ENCODE data around the gene ZNF444. TPM values are rescaled to one million over a fixed set of nuclear protein-coding genes. Genes with fewer than 3 reads are reported as not detected.
"Not testable (repeated sequence)": the region's sequence is repeated elsewhere in the genome, so short reads cannot be mapped to it uniquely, and the experiment has no call there.

ZNF444 gene
- total RNA-seq, 2 experiments from 2014 or later: 28.6 to 33.7 TPM

- no peak for DNase-seq
- Mint-ChIP-seq H3K9me3 (no peaks in the 10 kb centered on the region), H3K27me3 (no peaks in the 10 kb centered on the region), H3K4me1 (peaks cover 25% of the 10 kb centered on the region), H3K36me3 (peaks cover 14% of the 10 kb centered on the region), H3K27ac (no peak overlapping the region), H3K4me3 (no peak overlapping the region)
Observed at GRCh38 chr19:56103027-56103614, 38.0 kb upstream of the ZNF444 start.

GRCh38 chr19:56104423-56104822 lies 36.7 kb upstream of the ZNF444 start:
- no peak overlapping the region for H3K4me3 Mint-ChIP-seq
- no peak overlapping the region for H3K27ac Mint-ChIP-seq
- no peak for DNase-seq
- peaks cover 17% of the 10 kb centered on the region for H3K36me3 Mint-ChIP-seq
- no peaks in the 10 kb centered on the region for H3K27me3 Mint-ChIP-seq
- H3K4me1 Mint-ChIP-seq: peaks cover 29% of the 10 kb centered on the region
- H3K9me3 Mint-ChIP-seq: no peaks in the 10 kb centered on the region

- Mint-ChIP-seq H3K9me3 (no peaks in the 10 kb centered on the region), H3K4me1 (peaks cover 30% of the 10 kb centered on the region), H3K36me3 (peaks cover 17% of the 10 kb centered on the region), H3K27ac (peak overlapping the region; percentile 25), H3K4me3 (no peak overlapping the region), H3K27me3 (no peaks in the 10 kb centered on the region)
- DNase-seq: peak; percentile 48
Observed at GRCh38 chr19:56105090-56105701, 35.9 kb upstream of the ZNF444 start.

GRCh38 chr19:56105831-56106396 lies 35.2 kb upstream of the ZNF444 start:
- Mint-ChIP-seq H3K27ac (peak overlapping the region; percentile 71), H3K36me3 (peaks cover 17% of the 10 kb centered on the region), H3K4me3 (peak overlapping the region; percentile 34), H3K4me1 (peaks cover 35% of the 10 kb centered on the region)
- H3K9me3 Mint-ChIP-seq, H3K27me3 Mint-ChIP-seq, DNase-seq: not testable (repeated sequence)

- Mint-ChIP-seq H3K36me3 (peaks cover 14% of the 10 kb centered on the region), H3K4me1 (peaks cover 38% of the 10 kb centered on the region), H3K9me3 (no peaks in the 10 kb centered on the region), H3K4me3 (no peak overlapping the region), H3K27ac (peak overlapping the region; percentile 71), H3K27me3 (no peaks in the 10 kb centered on the region)
- DNase-seq: no peak
Observed at GRCh38 chr19:56106397-56106849, 34.7 kb upstream of the ZNF444 start.

- Mint-ChIP-seq H3K4me1 (peaks cover 41% of the 10 kb centered on the region), H3K36me3 (peaks cover 11% of the 10 kb centered on the region), H3K27ac (no peak overlapping the region)
Observed at GRCh38 chr19:56106993-56107392, 34.1 kb upstream of the ZNF444 start.

GRCh38 chr19:56107626-56108351 lies 33.3 kb upstream of the ZNF444 start:
- H3K4me1 Mint-ChIP-seq: peaks cover 47% of the 10 kb centered on the region
- no peak overlapping the region for H3K27ac Mint-ChIP-seq
- H3K36me3 Mint-ChIP-seq: peaks cover 11% of the 10 kb centered on the region
- H3K4me3 Mint-ChIP-seq: no peak overlapping the region
- no peaks in the 10 kb centered on the region for H3K27me3 Mint-ChIP-seq
- no peaks in the 10 kb centered on the region for H3K9me3 Mint-ChIP-seq
- no peak for DNase-seq

More at GRCh38 chr19:56106993-56107392, 34.1 kb upstream of the ZNF444 start:
- no peaks in the 10 kb centered on the region for H3K27me3 Mint-ChIP-seq
- H3K4me3 Mint-ChIP-seq: no peak overlapping the region
- H3K9me3 Mint-ChIP-seq: no peaks in the 10 kb centered on the region
- no peak for DNase-seq

GRCh38 chr19:56108447-56109195 lies 32.5 kb upstream of the ZNF444 start:
- H3K27ac Mint-ChIP-seq: no peak overlapping the region
- H3K27me3 Mint-ChIP-seq: no peaks in the 10 kb centered on the region
- peaks cover 11% of the 10 kb centered on the region for H3K36me3 Mint-ChIP-seq
- H3K4me1 Mint-ChIP-seq: peaks cover 52% of the 10 kb centered on the region
- H3K9me3 Mint-ChIP-seq: no peaks in the 10 kb centered on the region
- H3K4me3 Mint-ChIP-seq: no peak overlapping the region
- DNase-seq: no peak

- H3K9me3 Mint-ChIP-seq: no peaks in the 10 kb centered on the region
- H3K36me3 Mint-ChIP-seq: peaks cover 11% of the 10 kb centered on the region
- no peak for DNase-seq
- no peak overlapping the region for H3K27ac Mint-ChIP-seq
- peaks cover 56% of the 10 kb centered on the region for H3K4me1 Mint-ChIP-seq
- no peaks in the 10 kb centered on the region for H3K27me3 Mint-ChIP-seq
- no peak overlapping the region for H3K4me3 Mint-ChIP-seq
Observed at GRCh38 chr19:56109226-56109625, 31.9 kb upstream of the ZNF444 start.

GRCh38 chr19:56110515-56111448 lies 30.3 kb upstream of the ZNF444 start:
- Mint-ChIP-seq H3K27me3 (no peaks in the 10 kb centered on the region), H3K27ac (no peak overlapping the region), H3K36me3 (peaks cover 14% of the 10 kb centered on the region), H3K4me3 (no peak overlapping the region), H3K9me3 (no peaks in the 10 kb centered on the region), H3K4me1 (peaks cover 54% of the 10 kb centered on the region)
- DNase-seq: no peak

- DNase-seq: peak; percentile 57
- Mint-ChIP-seq H3K27ac (no peak overlapping the region), H3K4me3 (peak overlapping the region; percentile 10), H3K4me1 (peaks cover 49% of the 10 kb centered on the region), H3K9me3 (no peaks in the 10 kb centered on the region), H3K27me3 (no peaks in the 10 kb centered on the region), H3K36me3 (peaks cover 10% of the 10 kb centered on the region)
Observed at GRCh38 chr19:56111601-56112312, 29.3 kb upstream of the ZNF444 start.

GRCh38 chr19:56112313-56112709 lies 28.8 kb upstream of the ZNF444 start:
- Mint-ChIP-seq H3K9me3 (no peaks in the 10 kb centered on the region), H3K36me3 (peaks cover 11% of the 10 kb centered on the region), H3K27ac (peak overlapping the region; percentile 60), H3K4me1 (peaks cover 44% of the 10 kb centered on the region), H3K4me3 (peak overlapping the region; percentile 35), H3K27me3 (no peaks in the 10 kb centered on the region)
- no peak for DNase-seq

GRCh38 chr19:56113074-56113632 lies 27.9 kb upstream of the ZNF444 start:
- H3K27ac Mint-ChIP-seq: no peak overlapping the region

More at GRCh38 chr19:56113074-56113632, 27.9 kb upstream of the ZNF444 start:
- DNase-seq: no peak
- H3K4me1 Mint-ChIP-seq: peaks cover 45% of the 10 kb centered on the region
- H3K36me3 Mint-ChIP-seq: peaks cover 13% of the 10 kb centered on the region
- H3K9me3 Mint-ChIP-seq: no peaks in the 10 kb centered on the region
- H3K4me3 Mint-ChIP-seq: peak overlapping the region; percentile 50
- no peaks in the 10 kb centered on the region for H3K27me3 Mint-ChIP-seq
